ENCODE results near the gene THOC6. TPM values are rescaled to one million over a fixed set of nuclear protein-coding genes. Genes with fewer than 3 reads are reported as not detected.
"Not testable (repeated sequence)": the region's sequence is repeated elsewhere in the genome, so short reads cannot be mapped to it uniquely, and the experiment has no call there.

The THOC6 gene
- total RNA-seq, 1 donor from 2014 or later, result 29.4 TPM

GRCh38 chr16:3030222-3031212, 6.7 kb downstream of the THOC6 start:
- no peak for DNase-seq (ENCODE audit: low spot score)

GRCh38 chr16:3032624-3033023, 8.8 kb downstream of the THOC6 start:
- no peak for DNase-seq (ENCODE audit: low spot score)

DNA sequence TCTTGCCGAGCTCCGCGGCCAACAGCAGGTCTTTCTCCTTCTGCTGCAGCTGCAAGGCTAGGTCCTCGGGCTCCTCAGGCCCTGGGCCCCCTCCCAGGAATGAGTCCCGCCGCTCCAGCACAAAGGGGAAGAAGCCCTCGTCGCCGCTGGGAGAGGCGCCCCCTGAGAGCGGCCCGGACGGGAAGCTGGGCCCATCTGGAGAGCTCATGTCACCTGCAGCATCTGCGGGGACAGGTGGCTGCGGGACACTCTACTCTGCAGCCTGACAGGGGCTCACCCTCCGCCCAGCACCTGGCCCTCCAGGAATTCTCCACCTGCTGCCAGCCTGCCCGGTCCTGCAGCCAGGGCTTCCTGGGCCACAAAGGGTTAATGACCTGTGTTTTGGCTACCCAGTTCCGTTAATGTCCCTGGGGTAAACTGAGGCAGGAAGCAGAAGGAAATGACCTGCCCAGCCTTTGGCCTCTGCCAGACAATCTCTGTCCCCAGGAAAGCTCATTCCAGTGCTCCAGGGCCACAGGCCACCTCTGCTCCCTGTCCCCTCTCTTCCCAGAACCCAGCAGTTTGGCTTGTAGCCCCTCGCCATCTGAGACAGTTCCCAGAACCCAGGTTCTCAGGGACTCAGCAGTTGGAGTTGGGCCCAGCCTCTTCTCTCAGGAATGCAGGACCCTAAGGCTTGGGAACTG, 11.6 kb downstream of the THOC6 start:
- DNase-seq (ENCODE audit: low spot score), result no peak

GRCh38 chr16:3035972-3036725, 12.3 kb downstream of the THOC6 start:
- DNase-seq (ENCODE audit: low spot score), result no peak

- DNase-seq (ENCODE audit: low spot score), result no peak
Observed at GRCh38 chr16:3036726-3037315, 13.0 kb downstream of the THOC6 start, which contains the start of gene BICDL2. TSS of gene BICDL2 (minus strand) at chr16:3036944. CDS start at chr16:3035496, 1,448 bp downstream.

DNA sequence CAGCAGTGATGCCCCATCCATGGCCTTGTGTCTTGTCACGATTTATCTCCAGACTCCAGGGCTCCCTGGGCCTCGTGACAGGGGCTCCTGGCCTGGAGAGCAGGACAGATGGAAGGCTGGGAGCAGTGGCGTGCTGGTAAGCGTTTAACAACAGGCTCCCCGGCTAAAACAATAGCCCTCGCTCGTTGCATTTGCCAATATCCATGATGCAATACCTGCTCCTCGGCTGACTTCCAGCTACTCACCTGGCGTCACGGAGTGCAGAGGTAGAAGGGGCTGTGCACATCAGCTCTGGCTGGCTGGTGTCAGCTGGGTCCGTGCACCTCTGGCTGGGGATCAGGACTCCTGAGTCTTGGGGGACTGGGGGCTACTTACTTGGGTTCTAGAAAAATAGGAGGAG, 14.4 kb downstream of the THOC6 start:
- DNase-seq (ENCODE audit: low spot score), result no peak

DNA sequence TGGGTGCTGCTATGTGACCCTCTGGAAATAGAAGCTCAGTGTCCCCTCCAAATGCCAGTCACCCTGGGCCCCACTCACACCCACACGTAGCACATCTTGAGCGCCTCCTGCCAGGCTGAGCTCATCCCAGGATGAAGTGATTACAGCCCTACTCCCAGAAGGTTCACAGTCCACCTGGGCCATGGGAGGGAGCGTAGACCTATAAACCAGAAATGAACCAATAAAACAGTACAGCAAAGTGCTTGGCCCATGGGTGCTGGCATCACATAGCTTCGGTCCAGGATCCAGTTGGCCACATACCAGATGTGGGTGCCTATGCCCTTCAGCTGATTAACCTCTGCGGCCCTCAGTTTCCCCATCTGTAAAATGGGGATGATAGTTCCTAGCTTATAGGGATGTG, 15.1 kb downstream of the THOC6 start:
- no peak for DNase-seq (ENCODE audit: low spot score)

- DNase-seq (ENCODE audit: low spot score), result no peak
Observed at GRCh38 chr16:3042376-3042775, 18.5 kb downstream of the THOC6 start.

DNA sequence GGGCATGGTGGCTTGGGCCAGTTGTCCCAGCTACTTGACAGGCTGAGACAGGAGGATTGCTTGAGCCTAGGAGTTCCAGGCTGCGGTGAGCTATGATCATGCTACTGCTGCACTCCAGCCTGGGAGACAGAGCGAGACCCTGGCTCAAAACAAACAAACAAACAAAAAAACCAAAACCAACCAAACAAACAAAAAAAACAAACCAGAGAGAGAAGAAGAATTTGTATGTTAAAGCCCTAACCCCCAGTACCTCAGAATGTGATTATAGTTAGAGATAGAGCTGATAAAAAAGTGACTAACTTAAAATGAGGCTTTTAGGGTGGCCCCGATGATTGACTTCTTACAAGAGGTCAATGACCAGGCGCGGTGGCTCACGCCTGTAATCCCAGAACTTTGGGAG, 20.9 kb downstream of the THOC6 start:
- DNase-seq (ENCODE audit: low spot score), result no peak

DNA sequence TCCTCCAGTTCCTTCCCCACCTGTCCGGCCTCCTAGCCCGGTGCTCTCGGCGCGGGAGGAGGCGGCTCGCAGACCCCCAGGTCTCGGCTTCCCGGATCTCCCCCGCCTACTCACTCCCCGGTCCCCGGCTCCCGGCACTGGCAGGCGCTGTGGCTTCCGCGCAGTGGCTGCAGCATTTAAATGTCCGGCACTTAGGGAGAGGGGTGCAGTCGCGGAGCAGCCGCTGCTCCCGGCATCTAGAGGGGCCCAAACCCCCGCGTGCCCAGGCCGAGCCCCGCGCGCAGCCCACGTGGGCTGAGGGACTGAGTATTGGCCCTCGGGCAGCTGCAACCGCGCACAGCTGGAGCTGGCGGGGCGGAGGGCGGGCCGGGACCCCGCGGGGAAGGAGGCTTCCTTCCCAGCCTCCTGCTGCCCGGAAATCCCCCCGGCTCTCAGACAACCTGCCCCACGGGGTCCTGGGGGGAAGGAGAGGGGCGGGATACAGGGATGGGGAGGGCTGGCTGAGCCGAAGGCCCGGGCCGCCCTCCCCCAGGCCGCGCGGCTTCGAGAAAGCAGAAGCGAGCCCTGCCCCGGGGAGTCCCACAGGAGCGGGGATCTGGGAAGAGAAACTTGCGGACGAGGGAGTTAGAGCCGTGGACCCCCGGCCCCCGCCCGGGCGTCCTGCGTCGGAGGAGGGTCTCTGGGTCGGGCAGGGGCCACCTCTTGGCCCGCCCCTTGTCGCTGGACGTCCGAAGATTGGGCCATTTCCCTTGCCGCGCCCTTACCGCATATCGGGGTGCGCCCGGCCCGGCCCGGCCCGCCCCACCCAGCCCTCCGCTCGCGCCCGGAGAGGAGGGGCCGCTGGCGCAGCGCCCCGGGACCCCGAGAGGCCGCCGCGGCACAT, 22.2 kb downstream of the THOC6 start, which contains the start of gene MMP25:
Gene MMP25, plus strand, starts transcription at position 804 of the 883 bp plus-strand sequence. CDS start 357 bp downstream, outside the sequence.
- no peak for DNase-seq (ENCODE audit: low spot score)

DNA sequence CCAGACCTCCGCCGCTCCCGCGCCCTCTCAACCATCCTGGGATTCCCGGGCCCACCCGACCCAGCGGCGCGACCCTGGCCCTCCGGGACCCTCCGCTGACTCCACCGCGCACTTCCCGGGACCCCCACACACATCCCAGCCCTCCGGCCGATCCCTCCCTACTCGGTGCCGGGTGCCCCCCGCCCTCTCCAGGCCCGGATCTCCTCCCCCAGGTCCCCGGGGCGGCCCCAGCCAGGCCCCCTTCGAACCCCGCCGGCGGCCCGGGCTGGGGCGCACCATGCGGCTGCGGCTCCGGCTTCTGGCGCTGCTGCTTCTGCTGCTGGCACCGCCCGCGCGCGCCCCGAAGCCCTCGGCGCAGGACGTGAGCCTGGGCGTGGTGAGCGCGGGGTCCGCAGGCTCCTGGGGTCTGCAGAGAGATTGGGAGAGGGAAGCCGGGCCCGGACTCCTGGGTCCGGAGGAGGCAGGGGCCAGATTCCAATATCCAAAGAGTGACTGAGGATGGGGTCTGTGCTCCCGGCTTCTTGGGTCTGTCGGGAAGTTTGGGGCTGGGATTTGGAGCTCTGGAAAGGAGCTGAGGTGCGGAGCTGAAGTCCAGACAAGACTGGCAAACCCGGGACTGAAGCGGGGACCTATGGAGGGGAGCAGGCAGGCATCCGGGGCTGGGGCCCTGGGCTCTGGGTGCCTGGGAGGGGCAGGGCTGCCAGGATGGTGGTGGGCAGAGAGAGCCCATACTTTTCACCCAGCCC, 23.0 kb downstream of the THOC6 start:
- no peak for DNase-seq (ENCODE audit: low spot score)

DNA sequence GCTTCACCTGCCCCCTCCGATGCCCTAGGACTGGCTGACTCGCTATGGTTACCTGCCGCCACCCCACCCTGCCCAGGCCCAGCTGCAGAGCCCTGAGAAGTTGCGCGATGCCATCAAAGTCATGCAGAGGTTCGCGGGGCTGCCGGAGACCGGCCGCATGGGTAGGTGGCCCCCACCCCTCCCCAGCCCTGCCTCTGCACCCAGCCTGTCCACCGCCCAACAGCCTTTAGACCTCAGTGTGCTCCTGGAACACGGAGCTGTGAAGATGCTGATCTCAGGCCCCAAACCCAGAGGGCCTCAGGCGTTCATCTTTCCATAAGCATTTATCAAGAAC, 23.5 kb downstream of the THOC6 start:
- no peak for DNase-seq (ENCODE audit: low spot score)

GRCh38 chr16:3049921-3050481, 26.2 kb downstream of the THOC6 start:
- DNase-seq (ENCODE audit: low spot score), result no peak

DNA sequence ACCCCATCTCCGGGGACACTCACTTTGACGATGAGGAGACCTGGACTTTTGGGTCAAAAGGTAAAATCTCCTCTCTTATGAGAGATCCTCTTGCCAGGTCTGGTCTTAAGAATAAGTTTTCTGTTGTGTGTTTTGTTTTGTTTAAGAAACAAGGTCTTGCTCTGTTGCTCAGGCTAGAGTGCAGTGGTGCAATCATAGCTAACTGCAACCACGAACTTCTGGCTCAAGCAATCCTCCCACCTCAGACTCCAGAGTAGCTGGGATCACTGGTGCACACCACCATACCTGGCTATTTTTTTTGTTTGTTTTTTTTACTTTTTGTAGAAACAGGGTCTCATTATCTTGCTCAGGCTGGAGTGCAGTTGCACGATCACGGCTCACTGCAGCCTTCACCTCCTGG, 26.7 kb downstream of the THOC6 start:
- DNase-seq (ENCODE audit: low spot score), result no peak

GRCh38 chr16:3051009-3051408, 27.2 kb downstream of the THOC6 start:
- DNase-seq (ENCODE audit: low spot score), result no peak

GRCh38 chr16:3051494-3051893, 27.7 kb downstream of the THOC6 start:
- DNase-seq (ENCODE audit: low spot score), result no peak

- DNase-seq (ENCODE audit: low spot score), result not testable (repeated sequence)
Observed at GRCh38 chr16:3052571-3053329, 28.9 kb downstream of the THOC6 start.

GRCh38 chr16:3053330-3053710, 29.5 kb downstream of the THOC6 start:
- DNase-seq (ENCODE audit: low spot score), result not testable (repeated sequence)

Data from umbilical cord (tissue), 2 donors.